GM12878 (cell line): ENCODE data around the gene C6orf120.

Source experiments
- BCL11A ChIP-seq: IDR thresholded peaks from 2 replicates; pipeline ENCODE4 v1.6.1; 2011; ENCODE audit warnings: low read depth, low read length
- CBX5 ChIP-seq: sonication (generic); IDR thresholded peaks from 2 replicates; pipeline ENCODE4 v1.6.1; 2016; ENCODE audit warnings: low read depth, moderate library complexity, mild to moderate bottlenecking, inconsistent platforms
- CHD2 ChIP-seq: IDR thresholded peaks from 2 replicates; pipeline ENCODE4 v1.6.1; 2011; ENCODE audit warnings: low read depth, low read length, improper control_type of control experiment, borderline replicate concordance
- CTCF ChIP-seq, 3 experiments: IDR thresholded peaks in 2 of 3; conservative IDR thresholded peaks in 1 of 3; 2 replicates each; pipeline ENCODE4 v1.5.1; 2011; ENCODE audit warnings: low read depth in 3 of 3, low read length in 3 of 3, mild to moderate bottlenecking in 3 of 3, control low read depth in 2 of 3, moderate library complexity in 2 of 3, inconsistent platforms in 1 of 3, mixed read lengths in 1 of 3; ENCODE audit not compliant: control insufficient read depth in 2 of 3, insufficient read depth in 1 of 3; ENCODE audit errors: extremely low read depth in 1 of 3
- E2F8 ChIP-seq: fragments of 450-650 bp; IDR thresholded peaks from 2 replicates; pipeline ENCODE4 v1.6.1; 2018; ENCODE audit warnings: mild to moderate bottlenecking, low read depth, moderate library complexity; ENCODE audit not compliant: partially characterized antibody
- EZH2 ChIP-seq: IDR thresholded peaks from 2 replicates; pipeline ENCODE4 v1.6.1; 2012; ENCODE audit warnings: low read depth, mild to moderate bottlenecking, control low read depth, inconsistent platforms, low read length, borderline replicate concordance; ENCODE audit not compliant: control insufficient read depth
- LARP7 ChIP-seq: fragments of 450-650 bp; IDR thresholded peaks from 2 replicates; pipeline ENCODE4 v1.6.1; 2017; ENCODE audit warnings: mild to moderate bottlenecking
- MEF2A ChIP-seq: IDR thresholded peaks from 2 replicates; pipeline ENCODE4 v1.6.1; 2011; ENCODE audit warnings: low read depth, mild to moderate bottlenecking, low read length, moderate library complexity; ENCODE audit not compliant: insufficient read depth
- MEF2B ChIP-seq: fragments of 450-650 bp; IDR thresholded peaks from 2 replicates; pipeline ENCODE4 v1.6.1; 2018; ENCODE audit warnings: mild to moderate bottlenecking, moderate library complexity; ENCODE audit not compliant: partially characterized antibody, poor library complexity, severe bottlenecking
- POLR2A ChIP-seq: IDR thresholded peaks from 2 replicates; pipeline ENCODE4 v1.6.1; 2011; ENCODE audit warnings: low read depth, mild to moderate bottlenecking, low read length
- POLR2AphosphoS5 ChIP-seq: IDR thresholded peaks from 2 replicates; pipeline ENCODE4 v1.6.1; 2011; ENCODE audit warnings: mild to moderate bottlenecking, low read length, inconsistent platforms
- TF ChIP-seq, protein P1 (sequence below): IDR thresholded peaks from 2 replicates; pipeline ENCODE4 v1.6.1; 2011; ENCODE audit warnings: mild to moderate bottlenecking, low read depth, low read length, moderate library complexity; ENCODE audit not compliant: insufficient replicate concordance
- TF ChIP-seq, protein P2 (sequence below): IDR thresholded peaks from 2 replicates; pipeline ENCODE4 v1.6.1; 2012; ENCODE audit warnings: low read depth, low read length, improper control_type of control experiment
- TF ChIP-seq, protein P3 (sequence below): IDR thresholded peaks from 2 replicates; pipeline ENCODE4 v1.6.1; 2012; ENCODE audit warnings: mild to moderate bottlenecking, low read depth, low read length

GRCh38 chr6:169726049-169726400 lies 24.1 kb downstream of the C6orf120 start:
- TF ChIP-seq E2F8 (no peak), POLR2A (no peak), POLR2AphosphoS5 (no peak), CHD2 (no peak), MEF2B (no peak), BCL11A (no peak), LARP7 (no peak), CTCF (IDR thresholded peaks at IDR 0.05 in 2 of 3, conservative IDR thresholded peaks at IDR 0.05 in 1 of 3; ENCODE audit: control insufficient read depth in 2 of 3, extremely low read depth in 1 of 3, insufficient read depth in 1 of 3, low read depth in 3 of 3, low read length in 3 of 3) (no peak), MEF2A (no peak), EZH2 (no peak), CBX5 (no peak)
- TF ChIP-seq, protein P1, sequence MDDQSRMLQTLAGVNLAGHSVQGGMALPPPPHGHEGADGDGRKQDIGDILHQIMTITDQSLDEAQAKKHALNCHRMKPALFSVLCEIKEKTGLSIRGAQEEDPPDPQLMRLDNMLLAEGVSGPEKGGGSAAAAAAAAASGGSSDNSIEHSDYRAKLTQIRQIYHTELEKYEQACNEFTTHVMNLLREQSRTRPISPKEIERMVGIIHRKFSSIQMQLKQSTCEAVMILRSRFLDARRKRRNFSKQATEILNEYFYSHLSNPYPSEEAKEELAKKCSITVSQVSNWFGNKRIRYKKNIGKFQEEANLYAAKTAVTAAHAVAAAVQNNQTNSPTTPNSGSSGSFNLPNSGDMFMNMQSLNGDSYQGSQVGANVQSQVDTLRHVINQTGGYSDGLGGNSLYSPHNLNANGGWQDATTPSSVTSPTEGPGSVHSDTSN, result no peak
- TF ChIP-seq, protein P2, sequence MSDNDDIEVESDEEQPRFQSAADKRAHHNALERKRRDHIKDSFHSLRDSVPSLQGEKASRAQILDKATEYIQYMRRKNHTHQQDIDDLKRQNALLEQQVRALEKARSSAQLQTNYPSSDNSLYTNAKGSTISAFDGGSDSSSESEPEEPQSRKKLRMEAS, result no peak
- TF ChIP-seq, protein P3, sequence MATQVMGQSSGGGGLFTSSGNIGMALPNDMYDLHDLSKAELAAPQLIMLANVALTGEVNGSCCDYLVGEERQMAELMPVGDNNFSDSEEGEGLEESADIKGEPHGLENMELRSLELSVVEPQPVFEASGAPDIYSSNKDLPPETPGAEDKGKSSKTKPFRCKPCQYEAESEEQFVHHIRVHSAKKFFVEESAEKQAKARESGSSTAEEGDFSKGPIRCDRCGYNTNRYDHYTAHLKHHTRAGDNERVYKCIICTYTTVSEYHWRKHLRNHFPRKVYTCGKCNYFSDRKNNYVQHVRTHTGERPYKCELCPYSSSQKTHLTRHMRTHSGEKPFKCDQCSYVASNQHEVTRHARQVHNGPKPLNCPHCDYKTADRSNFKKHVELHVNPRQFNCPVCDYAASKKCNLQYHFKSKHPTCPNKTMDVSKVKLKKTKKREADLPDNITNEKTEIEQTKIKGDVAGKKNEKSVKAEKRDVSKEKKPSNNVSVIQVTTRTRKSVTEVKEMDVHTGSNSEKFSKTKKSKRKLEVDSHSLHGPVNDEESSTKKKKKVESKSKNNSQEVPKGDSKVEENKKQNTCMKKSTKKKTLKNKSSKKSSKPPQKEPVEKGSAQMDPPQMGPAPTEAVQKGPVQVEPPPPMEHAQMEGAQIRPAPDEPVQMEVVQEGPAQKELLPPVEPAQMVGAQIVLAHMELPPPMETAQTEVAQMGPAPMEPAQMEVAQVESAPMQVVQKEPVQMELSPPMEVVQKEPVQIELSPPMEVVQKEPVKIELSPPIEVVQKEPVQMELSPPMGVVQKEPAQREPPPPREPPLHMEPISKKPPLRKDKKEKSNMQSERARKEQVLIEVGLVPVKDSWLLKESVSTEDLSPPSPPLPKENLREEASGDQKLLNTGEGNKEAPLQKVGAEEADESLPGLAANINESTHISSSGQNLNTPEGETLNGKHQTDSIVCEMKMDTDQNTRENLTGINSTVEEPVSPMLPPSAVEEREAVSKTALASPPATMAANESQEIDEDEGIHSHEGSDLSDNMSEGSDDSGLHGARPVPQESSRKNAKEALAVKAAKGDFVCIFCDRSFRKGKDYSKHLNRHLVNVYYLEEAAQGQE, result no peak
